HepG2 (cell line): ENCODE measurements around the gene STK4. TPM values are rescaled to one million over a fixed set of nuclear protein-coding genes. Genes with fewer than 3 reads are reported as not detected.

ENCODE experiments used
- ATAC-seq: fragments of 200-7000 bp; cut with Tn5 transposase; 3 replicates; pipeline ENCODE4 v1.9.1; 2020; ENCODE audit warnings: mild to moderate bottlenecking, moderate library complexity
- BruUV-seq: library from RNA; stranded (reverse); fragments of 400-500 nt; replicated peaks from 2 replicates; lab custom pipeline; 2021; lab: Mats Ljungman, UMichigan
- CTCF ChIA-PET: fragments of 300-600 bp; formaldehyde crosslinking; extraction: SDS; loops from one replicate; lab custom pipeline; 2021; ENCODE audit warnings: low total read pairs, inconsistent platforms, low intra/inter-chr PET ratio; lab: Yijun Ruan, JAX
- POLR2A ChIA-PET: fragments of 350-600 bp; sonication (Branson Sonifier 250); formaldehyde crosslinking; loops from one replicate; lab custom pipeline; 2020; ENCODE audit warnings: antibody characterized with exemption, inconsistent platforms; lab: Yijun Ruan, JAX
- DNase-seq: peaks from one replicate; pipeline ENCODE4 v3.0.0-alpha.2; 2015; ENCODE audit warnings: low spot score
- FAIRE-seq: peaks from 3 replicates; lab custom pipeline; 2011; peaks lifted over from hg19 to GRCh38; lab: Jason Lieb, UNC
- H2AFZ ChIP-seq: one replicate; pipeline ENCODE4 v1.6.1; 2011; ENCODE audit warnings: low read length, inconsistent platforms
- H3K27ac ChIP-seq: fragments of 300-600 bp; 3 replicates; pipeline ENCODE4 v1.8.0; 2011; ENCODE audit warnings: mixed run types, mild to moderate bottlenecking, mixed read lengths, low read length, inconsistent platforms; ENCODE audit not compliant: insufficient read depth; ENCODE audit errors: extremely low read length
- H3K27me3 ChIP-seq, 2 experiments: fragments of 200-600 bp in 1 of 2; 2 replicates in 1 of 2; 3 replicates in 1 of 2; pipeline versions ENCODE4 v1.6.0 to v1.8.0; 2011; ENCODE audit warnings: low read length in 2 of 2, mild to moderate bottlenecking in 2 of 2, moderate library complexity in 2 of 2, inconsistent platforms in 1 of 2; ENCODE audit not compliant: insufficient read depth in 2 of 2, control insufficient read depth in 1 of 2
- H3K36me3 ChIP-seq, 2 experiments: fragments of 200-600 bp in 1 of 2; replicated peaks in 1 of 2; 2 replicates in 1 of 2; 3 replicates in 1 of 2; pipeline versions ENCODE4 v1.5.1 to v1.8.0; 2011; ENCODE audit warnings: low read length in 2 of 2, inconsistent platforms in 1 of 2; ENCODE audit not compliant: insufficient read depth in 2 of 2, control insufficient read depth in 1 of 2
- H3K4me1 ChIP-seq: 2 replicates; pipeline ENCODE4 v1.5.1; 2012; ENCODE audit warnings: low read length, inconsistent platforms; ENCODE audit not compliant: insufficient read depth
- H3K4me2 ChIP-seq: 2 replicates; pipeline ENCODE4 v1.6.0; 2011; ENCODE audit warnings: low read depth, low read length, inconsistent platforms
- H3K4me3 ChIP-seq, 3 experiments: fragments of 200-600 bp in 1 of 3; sonication (generic), shearing (Covaris generic) in 1 of 3; replicated peaks in 1 of 3; 2 replicates each; pipeline ENCODE4 v1.5.1; 2011 to 2016; ENCODE audit warnings: low read length in 3 of 3, inconsistent platforms in 2 of 3, low read depth in 2 of 3, mild to moderate bottlenecking in 2 of 3, control low read depth in 1 of 3, mixed read lengths in 1 of 3; ENCODE audit not compliant: insufficient read depth in 1 of 3
- H3K79me2 ChIP-seq: one replicate; pipeline ENCODE4 v1.6.1; 2011; ENCODE audit warnings: low read length, inconsistent platforms; ENCODE audit not compliant: insufficient read depth
- H3K9ac ChIP-seq: 2 replicates; pipeline ENCODE4 v1.6.0; 2011; ENCODE audit warnings: mild to moderate bottlenecking, low read depth, low read length, inconsistent platforms; ENCODE audit not compliant: insufficient read depth
- H3K9me3 ChIP-seq: 2 replicates; pipeline ENCODE4 v1.5.1; 2012; ENCODE audit warnings: mild to moderate bottlenecking, low read length
- H4K20me1 ChIP-seq: 2 replicates; pipeline ENCODE4 v1.6.0; 2011; ENCODE audit warnings: inconsistent platforms, mild to moderate bottlenecking, low read length, moderate library complexity; ENCODE audit not compliant: insufficient read depth
- CAMTA2 ChIP-seq: sonication (generic); formaldehyde crosslinking; IDR thresholded peaks from 2 replicates; pipeline ENCODE4 v1.4.0; 2020; ENCODE audit warnings: mild to moderate bottlenecking, missing genetic modification reagents, borderline replicate concordance
- FOXM1 ChIP-seq: sonication (generic); formaldehyde crosslinking; IDR thresholded peaks from 2 replicates; pipeline ENCODE4 v1.5.0; 2020; ENCODE audit warnings: missing genetic modification reagents
- HOXA3 ChIP-seq: sonication (generic); formaldehyde crosslinking; IDR thresholded peaks from 2 replicates; pipeline ENCODE4 v1.5.0; 2020; ENCODE audit warnings: missing genetic modification reagents
- REPIN1 ChIP-seq: sonication (generic); formaldehyde crosslinking; IDR thresholded peaks from 2 replicates; pipeline ENCODE4 v1.8.0; 2022; ENCODE audit warnings: missing genetic modification reagents, low read depth, mild to moderate bottlenecking, borderline replicate concordance
- RFX5 ChIP-seq: IDR thresholded peaks from 2 replicates; pipeline ENCODE4 v1.6.1; 2011; ENCODE audit warnings: low read depth, low read length, improper control_type of control experiment
- TBX3 ChIP-seq: fragments of 450-650 bp; IDR thresholded peaks from 2 replicates; pipeline ENCODE4 v1.6.1; 2017; ENCODE audit warnings: antibody characterized with exemption, mild to moderate bottlenecking, inconsistent platforms, borderline replicate concordance
- TRIM24 ChIP-seq: sonication (generic); formaldehyde crosslinking; IDR thresholded peaks from 2 replicates; pipeline ENCODE4 v1.8.0; 2022; ENCODE audit warnings: mild to moderate bottlenecking, missing genetic modification reagents
- ZNF530 ChIP-seq: sonication (generic); formaldehyde crosslinking; IDR thresholded peaks from 2 replicates; pipeline ENCODE4 v1.5.0; 2020; ENCODE audit warnings: low read depth, mild to moderate bottlenecking, missing genetic modification reagents
- ZNF558 ChIP-seq: sonication (generic); formaldehyde crosslinking; IDR thresholded peaks from 2 replicates; pipeline ENCODE4 v1.9.0; 2022; ENCODE audit warnings: mild to moderate bottlenecking, missing genetic modification reagents, borderline replicate concordance
- ZNF605 ChIP-seq: sonication (generic); formaldehyde crosslinking; IDR thresholded peaks from 2 replicates; pipeline ENCODE4 v1.8.0; 2022; ENCODE audit warnings: mild to moderate bottlenecking, missing genetic modification reagents
- ZNF644 ChIP-seq: IDR thresholded peaks from 2 replicates; pipeline ENCODE4 v1.6.1; 2016; ENCODE audit warnings: low read depth
- ZNF891 ChIP-seq: sonication (generic); formaldehyde crosslinking; IDR thresholded peaks from 2 replicates; pipeline ENCODE4 v1.5.0; 2020; ENCODE audit warnings: mild to moderate bottlenecking, missing genetic modification reagents
- in situ Hi-C: cut with HindIII; loops from 2 replicates; pipeline ENCODE4 v1.10.0; 2017; ENCODE audit warnings: low pct_unique_long_range_greater_than_20kb; ENCODE audit not compliant: extremely low pct_ligation_motif_present
- intact Hi-C: fragments of 100-400 bp; cut with micrococcal nuclease; formaldehyde crosslinking; loops from one replicate; pipeline ENCODE4 v1.10.0; 2022; ENCODE audit not compliant: unreplicated experiment
- polyA plus RNA-seq, 8 experiments: library from polyadenylated mRNA; depleted of rRNA in 3 of 8; stranded (reverse) in 7 of 8; unstranded in 1 of 8; fragments of >200 nt; fragmentation: Illumina TruSeq in 4 of 8; extraction: Trizol in 4 of 8; gene quantifications; 2 replicates each; pipeline versions ENCODE4 v1.2.1 to v1.2.3, GENCODE V29; 2011 to 2016; ENCODE audit warnings: low read depth in 4 of 8, missing spikeins in 1 of 8, mixed read lengths in 1 of 8; ENCODE audit not compliant: insufficient read depth in 1 of 8
- total RNA-seq, 5 experiments: library from RNA; depleted of rRNA; stranded (reverse); fragments of >200 nt; fragmentation: Illumina TruSeq; extraction: Trizol; gene quantifications; 2 replicates each; pipeline ENCODE4 v1.2.3, GENCODE V29; 2016; ENCODE audit warnings: low read depth in 1 of 5
- TF ChIP-seq, protein P1 (sequence below): sonication (generic); formaldehyde crosslinking; conservative IDR thresholded peaks from 2 replicates; pipeline ENCODE4 v1.4.0; 2020; ENCODE audit warnings: missing genetic modification reagents
- TF ChIP-seq, protein P2 (sequence below): sonication (generic); formaldehyde crosslinking; IDR thresholded peaks from 2 replicates; pipeline ENCODE4 v1.4.0; 2020; ENCODE audit warnings: missing genetic modification reagents

Gene STK4
- total and polyA plus RNA-seq, 2 of the 13 experiments (the other 11 are each of a cell fraction or from before 2014, with no cell fraction given): 25.6 to 38.3 TPM

DNA sequence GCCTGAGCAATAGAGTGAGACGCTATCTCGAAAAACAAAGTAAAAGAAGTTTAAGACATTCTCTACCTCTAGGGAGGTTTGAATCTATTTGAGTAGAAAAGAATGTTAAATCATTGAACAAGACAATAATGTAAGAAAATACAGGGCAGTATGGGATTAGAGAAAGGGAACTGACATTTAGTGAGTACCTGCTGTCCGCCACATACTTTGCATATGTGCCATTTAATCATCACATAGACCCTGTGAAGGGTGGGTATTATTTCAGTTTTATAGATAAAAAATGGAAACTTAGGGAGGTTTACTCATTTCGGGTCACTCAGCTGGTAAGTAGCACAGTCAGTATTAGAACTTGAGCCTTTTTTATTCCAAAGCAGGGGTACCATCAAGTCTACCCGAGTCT lies 31.4 kb downstream of the STK4 start (continued):
- TF ChIP-seq TBX3: no peak
- TF ChIP-seq, protein P1, sequence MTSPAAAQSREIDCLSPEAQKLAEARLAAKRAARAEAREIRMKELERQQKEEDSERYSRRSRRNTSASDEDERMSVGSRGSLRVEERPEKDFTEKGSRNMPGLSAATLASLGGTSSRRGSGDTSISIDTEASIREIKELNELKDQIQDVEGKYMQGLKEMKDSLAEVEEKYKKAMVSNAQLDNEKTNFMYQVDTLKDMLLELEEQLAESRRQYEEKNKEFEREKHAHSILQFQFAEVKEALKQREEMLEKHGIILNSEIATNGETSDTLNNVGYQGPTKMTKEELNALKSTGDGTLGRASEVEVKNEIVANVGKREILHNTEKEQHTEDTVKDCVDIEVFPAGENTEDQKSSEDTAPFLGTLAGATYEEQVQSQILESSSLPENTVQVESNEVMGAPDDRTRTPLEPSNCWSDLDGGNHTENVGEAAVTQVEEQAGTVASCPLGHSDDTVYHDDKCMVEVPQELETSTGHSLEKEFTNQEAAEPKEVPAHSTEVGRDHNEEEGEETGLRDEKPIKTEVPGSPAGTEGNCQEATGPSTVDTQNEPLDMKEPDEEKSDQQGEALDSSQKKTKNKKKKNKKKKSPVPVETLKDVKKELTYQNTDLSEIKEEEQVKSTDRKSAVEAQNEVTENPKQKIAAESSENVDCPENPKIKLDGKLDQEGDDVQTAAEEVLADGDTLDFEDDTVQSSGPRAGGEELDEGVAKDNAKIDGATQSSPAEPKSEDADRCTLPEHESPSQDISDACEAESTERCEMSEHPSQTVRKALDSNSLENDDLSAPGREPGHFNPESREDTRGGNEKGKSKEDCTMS (CRISPR knock-in tag): no peak
- no peak for TF ChIP-seq RFX5

DNA sequence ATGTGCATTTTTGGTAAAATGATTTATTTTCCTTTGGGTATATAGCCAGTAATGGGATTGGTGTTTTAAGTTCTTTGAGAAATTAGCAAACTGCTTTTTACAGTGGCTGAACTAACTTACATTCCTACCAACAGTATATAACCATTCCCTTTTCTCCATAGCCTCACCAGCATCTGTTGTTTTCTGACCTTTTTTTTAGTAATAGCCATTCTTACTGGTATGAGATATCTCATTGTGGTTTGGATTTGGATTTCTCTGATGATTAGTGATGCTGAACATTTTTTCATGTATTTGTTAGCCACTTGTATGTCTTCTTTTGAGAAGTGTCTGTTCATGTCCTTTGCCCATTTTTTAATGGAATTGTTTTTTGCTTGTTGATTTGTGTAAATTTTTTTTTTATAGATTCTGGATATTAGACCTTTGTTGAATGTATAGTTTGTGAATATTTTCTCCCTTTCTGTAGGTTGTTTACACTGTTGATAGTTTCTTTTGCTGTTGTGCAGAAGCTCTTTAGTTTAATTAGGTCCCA lies 42.3 kb downstream of the STK4 start:
- CTCF ChIA-PET: no interaction called here
- no peak overlapping the region for H3K4me2 ChIP-seq
- FAIRE-seq (no peak), ATAC-seq (no peak), DNase-seq (no peak)
- H3K79me2 ChIP-seq: no peaks in the 10 kb centered on the region
- no peaks in the 10 kb centered on the region for H3K9me3 ChIP-seq
- H3K9ac ChIP-seq: no peak overlapping the region
- H3K4me1 ChIP-seq: no peaks in the 10 kb centered on the region
- no peaks in the 10 kb centered on the region for H4K20me1 ChIP-seq
- POLR2A ChIA-PET: no interaction called here
- no peak overlapping the region for H3K4me3 ChIP-seq
- H3K36me3 ChIP-seq: peaks cover 6 to 46% of the 10 kb centered on the region in 2 experiments
- H3K27me3 ChIP-seq: no peaks in the 10 kb centered on the region
- BruUV-seq: no TSS peak
- H2AFZ ChIP-seq: no peak overlapping the region
- in situ Hi-C loops (no loop called here), intact Hi-C loops (no loop called here)
- H3K27ac ChIP-seq: no peak overlapping the region
- TF ChIP-seq ZNF891 (CRISPR knock-in tag) (no peak), ZNF530 (CRISPR knock-in tag) (no peak), ZNF558 (CRISPR knock-in tag) (no peak), TRIM24 (CRISPR knock-in tag) (no peak), REPIN1 (no peak), FOXM1 (CRISPR knock-in tag) (no peak), ZNF605 (CRISPR knock-in tag) (no peak), ZNF644 (no peak), HOXA3 (CRISPR knock-in tag) (no peak), CAMTA2 (CRISPR knock-in tag) (no peak)
- TF ChIP-seq, protein P2, sequence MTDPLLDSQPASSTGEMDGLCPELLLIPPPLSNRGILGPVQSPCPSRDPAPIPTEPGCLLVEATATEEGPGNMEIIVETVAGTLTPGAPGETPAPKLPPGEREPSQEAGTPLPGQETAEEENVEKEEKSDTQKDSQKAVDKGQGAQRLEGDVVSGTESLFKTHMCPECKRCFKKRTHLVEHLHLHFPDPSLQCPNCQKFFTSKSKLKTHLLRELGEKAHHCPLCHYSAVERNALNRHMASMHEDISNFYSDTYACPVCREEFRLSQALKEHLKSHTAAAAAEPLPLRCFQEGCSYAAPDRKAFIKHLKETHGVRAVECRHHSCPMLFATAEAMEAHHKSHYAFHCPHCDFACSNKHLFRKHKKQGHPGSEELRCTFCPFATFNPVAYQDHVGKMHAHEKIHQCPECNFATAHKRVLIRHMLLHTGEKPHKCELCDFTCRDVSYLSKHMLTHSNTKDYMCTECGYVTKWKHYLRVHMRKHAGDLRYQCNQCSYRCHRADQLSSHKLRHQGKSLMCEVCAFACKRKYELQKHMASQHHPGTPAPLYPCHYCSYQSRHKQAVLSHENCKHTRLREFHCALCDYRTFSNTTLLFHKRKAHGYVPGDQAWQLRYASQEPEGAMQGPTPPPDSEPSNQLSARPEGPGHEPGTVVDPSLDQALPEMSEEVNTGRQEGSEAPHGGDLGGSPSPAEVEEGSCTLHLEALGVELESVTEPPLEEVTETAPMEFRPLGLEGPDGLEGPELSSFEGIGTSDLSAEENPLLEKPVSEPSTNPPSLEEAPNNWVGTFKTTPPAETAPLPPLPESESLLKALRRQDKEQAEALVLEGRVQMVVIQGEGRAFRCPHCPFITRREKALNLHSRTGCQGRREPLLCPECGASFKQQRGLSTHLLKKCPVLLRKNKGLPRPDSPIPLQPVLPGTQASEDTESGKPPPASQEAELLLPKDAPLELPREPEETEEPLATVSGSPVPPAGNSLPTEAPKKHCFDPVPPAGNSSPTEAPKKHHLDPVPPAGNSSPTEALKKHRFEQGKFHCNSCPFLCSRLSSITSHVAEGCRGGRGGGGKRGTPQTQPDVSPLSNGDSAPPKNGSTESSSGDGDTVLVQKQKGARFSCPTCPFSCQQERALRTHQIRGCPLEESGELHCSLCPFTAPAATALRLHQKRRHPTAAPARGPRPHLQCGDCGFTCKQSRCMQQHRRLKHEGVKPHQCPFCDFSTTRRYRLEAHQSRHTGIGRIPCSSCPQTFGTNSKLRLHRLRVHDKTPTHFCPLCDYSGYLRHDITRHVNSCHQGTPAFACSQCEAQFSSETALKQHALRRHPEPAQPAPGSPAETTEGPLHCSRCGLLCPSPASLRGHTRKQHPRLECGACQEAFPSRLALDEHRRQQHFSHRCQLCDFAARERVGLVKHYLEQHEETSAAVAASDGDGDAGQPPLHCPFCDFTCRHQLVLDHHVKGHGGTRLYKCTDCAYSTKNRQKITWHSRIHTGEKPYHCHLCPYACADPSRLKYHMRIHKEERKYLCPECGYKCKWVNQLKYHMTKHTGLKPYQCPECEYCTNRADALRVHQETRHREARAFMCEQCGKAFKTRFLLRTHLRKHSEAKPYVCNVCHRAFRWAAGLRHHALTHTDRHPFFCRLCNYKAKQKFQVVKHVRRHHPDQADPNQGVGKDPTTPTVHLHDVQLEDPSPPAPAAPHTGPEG: no peak
